K562 (cell line): ENCODE results near the gene EPHB4. TPM values are rescaled to one million over a fixed set of nuclear protein-coding genes. Genes with fewer than 3 reads are reported as not detected.

Experiments used
- ADNP ChIP-seq: fragments of 200-800 bp; sonication (Bioruptor generic); IDR thresholded peaks from 2 replicates; pipeline ENCODE4 v1.6.1; 2016; ENCODE audit warnings: missing genetic modification characterization, missing compliant biosample characterization
- ATF1 ChIP-seq, 2 experiments: fragments of 450-650 bp in 1 of 2; IDR thresholded peaks; 2 replicates each; pipeline ENCODE4 v1.6.1; 2016; ENCODE audit warnings: missing compliant biosample characterization in 1 of 2, missing genetic modification characterization in 1 of 2
- DNMT1 ChIP-seq: fragments of 450-650 bp; IDR thresholded peaks from 2 replicates; pipeline ENCODE4 v1.6.1; 2016; ENCODE audit warnings: antibody characterized with exemption, mild to moderate bottlenecking
- FOXA1 ChIP-seq: fragments of 450-650 bp; IDR thresholded peaks from 2 replicates; pipeline ENCODE4 v1.6.1; 2016; ENCODE audit warnings: mild to moderate bottlenecking, borderline replicate concordance
- FOXJ2 ChIP-seq: fragments of 200-800 bp; sonication (Bioruptor generic); IDR thresholded peaks from 2 replicates; pipeline ENCODE4 v1.6.1; 2016; ENCODE audit warnings: missing genetic modification characterization, missing compliant biosample characterization
- GABPB1 ChIP-seq: sonication (generic); formaldehyde crosslinking; IDR thresholded peaks from 2 replicates; pipeline ENCODE4 v1.8.0; 2022; ENCODE audit warnings: mild to moderate bottlenecking, missing genetic modification reagents
- ILK ChIP-seq: fragments of 450-650 bp; IDR thresholded peaks from 2 replicates; pipeline ENCODE4 v1.6.1; 2016; ENCODE audit warnings: missing genetic modification characterization, low read depth, mild to moderate bottlenecking, missing compliant biosample characterization, moderate library complexity, borderline replicate concordance
- KLF10 ChIP-seq: fragments of 250-450 bp; sonication (Bioruptor Pico); IDR thresholded peaks from 2 replicates; pipeline ENCODE4 v1.6.1; 2021; ENCODE audit warnings: matching md5 sums
- PCBP2 ChIP-seq: fragments of 200-400 bp; formaldehyde crosslinking; IDR thresholded peaks from 2 replicates; pipeline ENCODE4 v1.6.1; 2018; ENCODE audit warnings: low read length, low read depth, mild to moderate bottlenecking, moderate library complexity; ENCODE audit not compliant: poor library complexity, severe bottlenecking
- STAT5A ChIP-seq: IDR thresholded peaks from 2 replicates; pipeline ENCODE4 v1.6.1; 2012; ENCODE audit warnings: low read length, inconsistent platforms, borderline replicate concordance
- TBP ChIP-seq: optimal IDR thresholded peaks from 2 replicates; pipeline ENCODE3; 2011; ENCODE audit warnings: low read depth, low read length, improper control_type of control experiment
- ZC3H8 ChIP-seq: fragments of 450-650 bp; IDR thresholded peaks from 2 replicates; pipeline ENCODE4 v1.6.1; 2017
- ZNF644 ChIP-seq: fragments of 200-800 bp; sonication (Bioruptor generic); IDR thresholded peaks from 2 replicates; pipeline ENCODE4 v1.6.1; 2016; ENCODE audit warnings: low read depth, missing genetic modification characterization, missing compliant biosample characterization
- polyA plus RNA-seq, 8 experiments: library from polyadenylated mRNA; depleted of rRNA in 4 of 8; stranded (reverse) in 5 of 8; unstranded in 3 of 8; fragments of >200 nt; fragmentation: Nextera tagmentation in 2 of 8; fragmentation: Illumina TruSeq in 1 of 8; extraction: Ambion mirVana in 2 of 8; extraction: Trizol in 1 of 8; gene quantifications; 2 replicates each; pipeline versions ENCODE4 v1.2.1 to v1.2.3, GENCODE V29; 2011 to 2014; ENCODE audit warnings: inconsistent platforms in 1 of 8, missing spikeins in 1 of 8
- total RNA-seq, 7 experiments: library from RNA; depleted of rRNA in 6 of 7; stranded (reverse); fragments of >200 nt in 6 of 7; fragmentation: Illumina TruSeq in 2 of 7; extraction: Trizol in 2 of 7; gene quantifications; 2 replicates each; pipeline versions ENCODE4 v1.2.1 to v1.2.3, GENCODE V29; 2011 to 2021; ENCODE audit warnings: low replicate concordance in 1 of 7
- TF ChIP-seq, protein P1 (sequence below): fragments of 450-650 bp; IDR thresholded peaks from 2 replicates; pipeline ENCODE4 v1.6.1; 2018; ENCODE audit warnings: mild to moderate bottlenecking, low read depth; ENCODE audit not compliant: partially characterized antibody
- TF ChIP-seq, protein P2 (sequence below): fragments of 450-650 bp; formaldehyde crosslinking; IDR thresholded peaks from 2 replicates; pipeline ENCODE4 v1.4.0; 2020; ENCODE audit warnings: mild to moderate bottlenecking, mixed read lengths
- TF ChIP-seq, protein P3 (sequence below), 2 experiments: fragments of 450-650 bp; IDR thresholded peaks; 2 replicates each; pipeline ENCODE4 v1.6.1; 2016; ENCODE audit warnings: mild to moderate bottlenecking in 2 of 2, borderline replicate concordance in 1 of 2, low read depth in 1 of 2, moderate library complexity in 1 of 2

The EPHB4 gene
- total and polyA plus RNA-seq, 9 of the 15 experiments (the other 6 are each of a cell fraction or from before 2014, with no cell fraction given), result 1.2 to 82.1 (median 37.9) TPM

DNA sequence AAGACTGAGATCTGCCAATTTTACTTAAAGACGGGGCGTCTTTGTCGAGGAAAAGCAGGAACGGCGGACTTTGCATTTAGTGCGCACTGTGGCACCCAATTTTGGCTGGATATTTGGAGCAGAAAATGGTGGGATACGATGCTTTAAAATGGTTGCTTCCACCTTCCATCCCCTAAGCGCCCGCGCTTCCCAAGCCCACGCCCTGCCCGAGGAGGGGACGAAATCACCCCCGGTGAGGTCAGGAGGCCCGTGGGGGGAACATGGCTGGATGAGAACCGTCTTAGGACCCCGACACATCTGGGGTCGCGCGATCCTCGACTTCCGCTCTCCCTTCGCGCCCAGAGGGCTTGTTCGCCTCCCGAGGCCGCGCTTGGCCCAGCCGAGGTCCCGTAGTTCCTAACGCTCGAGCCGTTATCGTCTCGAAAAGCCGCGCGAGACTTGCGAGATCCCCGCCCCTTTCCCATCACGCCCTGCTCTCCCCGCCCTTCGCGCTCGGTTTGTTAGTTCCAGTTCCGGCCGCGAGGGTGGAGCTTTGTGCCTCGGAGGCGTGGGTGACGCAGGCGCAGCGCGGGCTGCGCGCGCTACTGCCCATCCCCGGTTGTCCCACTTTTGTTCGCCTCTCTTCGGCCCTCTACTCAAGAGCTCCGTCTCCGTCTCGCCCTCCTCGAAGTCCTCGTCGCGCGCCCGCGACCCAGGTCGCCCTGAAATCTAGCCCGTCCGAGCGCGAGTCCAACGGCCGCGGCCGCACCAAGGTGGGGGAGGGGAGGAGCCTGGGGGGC lies 47.4 kb upstream of the EPHB4 start, which contains the start of gene SRRT (continued):
- TF ChIP-seq ATF1 (CRISPR knock-in tag; IDR thresholded peaks at IDR 0.05) (no peak), ATF1 (tag; IDR thresholded peaks at IDR 0.05) (peak; percentile 80), STAT5A (0 out of 2 replicates have a peak, but pooled peaks have one; percentile 12), KLF10 (CRISPR knock-in tag) (no peak), TBP (peak; percentile 91), ZNF644 (peak; percentile 58; the same call in 1 of the 2 replicates), ADNP (tag) (no peak), ZC3H8 (no peak), GABPB1 (peak; percentile 91), FOXJ2 (tag) (no peak), PCBP2 (no peak), FOXA1 (no peak), DNMT1 (peak; percentile 65; the same call in 1 of the 2 replicates), ILK (tag) (no peak)
- TF ChIP-seq, protein P1, sequence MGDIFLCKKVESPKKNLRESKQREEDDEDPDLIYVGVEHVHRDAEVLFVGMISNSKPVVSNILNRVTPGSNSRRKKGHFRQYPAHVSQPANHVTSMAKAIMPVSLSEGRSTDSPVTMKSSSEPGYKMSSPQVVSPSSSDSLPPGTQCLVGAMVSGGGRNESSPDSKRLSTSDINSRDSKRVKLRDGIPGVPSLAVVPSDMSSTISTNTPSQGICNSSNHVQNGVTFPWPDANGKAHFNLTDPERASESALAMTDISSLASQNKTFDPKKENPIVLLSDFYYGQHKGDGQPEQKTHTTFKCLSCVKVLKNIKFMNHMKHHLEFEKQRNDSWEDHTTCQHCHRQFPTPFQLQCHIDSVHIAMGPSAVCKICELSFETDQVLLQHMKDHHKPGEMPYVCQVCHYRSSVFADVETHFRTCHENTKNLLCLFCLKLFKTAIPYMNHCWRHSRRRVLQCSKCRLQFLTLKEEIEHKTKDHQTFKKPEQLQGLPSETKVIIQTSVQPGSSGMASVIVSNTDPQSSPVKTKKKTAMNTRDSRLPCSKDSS, result no peak
- TF ChIP-seq, protein P2, sequence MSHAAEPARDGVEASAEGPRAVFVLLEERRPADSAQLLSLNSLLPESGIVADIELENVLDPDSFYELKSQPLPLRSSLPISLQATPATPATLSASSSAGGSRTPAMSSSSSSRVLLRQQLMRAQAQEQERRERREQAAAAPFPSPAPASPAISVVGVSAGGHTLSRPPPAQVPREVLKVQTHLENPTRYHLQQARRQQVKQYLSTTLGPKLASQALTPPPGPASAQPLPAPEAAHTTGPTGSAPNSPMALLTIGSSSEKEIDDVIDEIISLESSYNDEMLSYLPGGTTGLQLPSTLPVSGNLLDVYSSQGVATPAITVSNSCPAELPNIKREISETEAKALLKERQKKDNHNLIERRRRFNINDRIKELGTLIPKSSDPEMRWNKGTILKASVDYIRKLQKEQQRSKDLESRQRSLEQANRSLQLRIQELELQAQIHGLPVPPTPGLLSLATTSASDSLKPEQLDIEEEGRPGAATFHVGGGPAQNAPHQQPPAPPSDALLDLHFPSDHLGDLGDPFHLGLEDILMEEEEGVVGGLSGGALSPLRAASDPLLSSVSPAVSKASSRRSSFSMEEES (CRISPR knock-in tag), result no peak
- TF ChIP-seq, protein P3, sequence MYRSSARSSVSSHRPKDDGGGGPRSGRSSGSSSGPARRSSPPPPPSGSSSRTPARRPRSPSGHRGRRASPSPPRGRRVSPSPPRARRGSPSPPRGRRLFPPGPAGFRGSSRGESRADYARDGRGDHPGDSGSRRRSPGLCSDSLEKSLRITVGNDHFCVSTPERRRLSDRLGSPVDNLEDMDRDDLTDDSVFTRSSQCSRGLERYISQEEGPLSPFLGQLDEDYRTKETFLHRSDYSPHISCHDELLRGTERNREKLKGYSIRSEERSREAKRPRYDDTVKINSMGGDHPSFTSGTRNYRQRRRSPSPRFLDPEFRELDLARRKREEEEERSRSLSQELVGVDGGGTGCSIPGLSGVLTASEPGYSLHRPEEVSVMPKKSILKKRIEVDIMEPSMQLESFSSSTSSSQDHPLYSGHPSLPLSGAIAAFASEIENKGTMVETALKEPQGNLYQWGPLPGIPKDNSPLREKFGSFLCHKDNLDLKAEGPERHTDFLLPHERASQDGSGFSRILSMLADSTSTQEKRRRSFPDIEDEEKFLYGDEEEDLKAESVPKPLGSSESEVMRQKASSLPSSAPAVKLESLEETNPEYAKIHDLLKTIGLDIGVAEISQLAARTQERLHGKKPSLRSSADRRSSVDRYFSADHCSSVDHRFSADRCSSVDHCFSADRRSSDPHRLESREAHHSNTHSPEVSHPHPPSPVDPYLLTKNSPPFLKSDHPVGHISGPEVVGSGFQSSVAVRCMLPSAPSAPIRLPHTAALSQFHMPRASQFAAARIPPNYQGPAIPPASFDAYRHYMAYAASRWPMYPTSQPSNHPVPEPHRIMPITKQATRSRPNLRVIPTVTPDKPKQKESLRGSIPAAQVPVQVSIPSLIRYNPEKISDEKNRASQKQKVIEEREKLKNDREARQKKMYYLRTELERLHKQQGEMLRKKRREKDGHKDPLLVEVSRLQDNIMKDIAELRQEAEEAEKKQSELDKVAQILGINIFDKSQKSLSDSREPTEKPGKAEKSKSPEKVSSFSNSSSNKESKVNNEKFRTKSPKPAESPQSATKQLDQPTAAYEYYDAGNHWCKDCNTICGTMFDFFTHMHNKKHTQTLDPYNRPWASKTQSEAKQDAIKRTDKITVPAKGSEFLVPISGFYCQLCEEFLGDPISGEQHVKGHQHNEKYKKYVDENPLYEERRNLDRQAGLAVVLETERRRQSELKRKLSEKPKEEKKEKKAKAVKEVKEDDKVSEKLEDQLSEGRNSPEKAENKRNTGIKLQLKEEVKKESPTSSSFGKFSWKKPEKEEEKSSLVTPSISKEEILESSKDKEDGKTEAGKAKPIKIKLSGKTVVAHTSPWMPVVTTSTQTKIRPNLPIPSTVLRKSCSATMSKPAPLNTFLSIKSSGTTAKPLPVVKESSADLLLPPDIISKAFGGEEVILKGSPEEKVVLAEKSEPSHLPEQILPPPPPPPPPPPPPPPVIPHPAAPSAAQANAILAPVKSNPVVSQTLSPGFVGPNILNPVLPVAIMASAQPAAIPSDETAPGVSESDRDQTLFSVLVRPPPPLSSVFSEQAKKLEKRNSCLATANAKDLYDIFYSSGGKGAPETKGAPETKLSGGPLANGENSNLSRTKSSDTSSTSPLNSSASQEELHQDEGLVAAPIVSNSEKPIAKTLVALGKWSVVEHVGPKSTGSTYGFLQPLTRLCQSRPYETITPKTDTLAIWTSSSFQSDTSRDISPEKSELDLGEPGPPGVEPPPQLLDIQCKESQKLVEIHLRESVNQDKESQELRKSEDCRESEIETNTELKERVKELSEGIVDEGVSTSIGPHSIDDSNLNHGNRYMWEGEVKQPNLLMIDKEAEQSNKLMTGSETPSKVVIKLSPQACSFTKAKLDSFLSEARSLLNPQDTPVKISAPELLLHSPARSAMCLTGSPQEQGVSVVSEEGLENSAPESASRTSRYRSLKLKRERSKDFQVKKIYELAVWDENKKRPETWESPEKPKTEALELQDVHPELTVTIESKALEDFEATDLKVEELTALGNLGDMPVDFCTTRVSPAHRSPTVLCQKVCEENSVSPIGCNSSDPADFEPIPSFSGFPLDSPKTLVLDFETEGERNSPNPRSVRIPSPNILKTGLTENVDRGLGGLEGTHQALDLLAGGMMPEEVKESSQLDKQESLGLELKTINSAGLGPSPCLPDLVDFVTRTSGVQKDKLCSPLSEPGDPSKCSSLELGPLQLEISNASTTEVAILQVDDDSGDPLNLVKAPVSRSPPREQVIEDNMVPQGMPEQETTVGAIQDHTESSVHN (IDR thresholded peaks at IDR 0.05; ENCODE audit: borderline replicate concordance in 1 of 2, low read depth in 1 of 2), result peak in 1 of 2 experiments; percentile 88; a peak in 2 of 4 replicates
